Activated T-helper 2 cell treated with anti-CD3 and anti-CD28 coated beads, Interferon-gamma antibody, Interleukin-2, Interleukin-4, amounts not matched to agents 10 μg/mL and 5 μg/mL and 100 μg/mL, durations not matched to agents 14 hours and 24 hours and 36 hours (primary cell): ENCODE measurements around the gene FAM78B. TPM values are rescaled to one million over a fixed set of nuclear protein-coding genes. Genes with fewer than 3 reads are reported as not detected.

Experiments used
- DNase-seq: peaks from one replicate; pipeline ENCODE4 v3.0.0; 2021; ENCODE audit warnings: low spot score
- H3K27ac Mint-ChIP-seq: one replicate; pipeline ENCODE4 v1.8.0; 2021; ENCODE audit warnings: mixed read lengths
- H3K27me3 Mint-ChIP-seq: one replicate; pipeline ENCODE4 v1.8.0; 2021; ENCODE audit warnings: low read depth, mixed read lengths
- H3K36me3 Mint-ChIP-seq: one replicate; pipeline ENCODE4 v1.8.0; 2021; ENCODE audit warnings: low read depth, mixed read lengths
- H3K4me1 Mint-ChIP-seq: one replicate; pipeline ENCODE4 v1.8.0; 2021; ENCODE audit warnings: low read depth, mixed read lengths
- H3K4me3 Mint-ChIP-seq: one replicate; pipeline ENCODE4 v1.8.0; 2021; ENCODE audit warnings: low read depth, mild to moderate bottlenecking, moderate library complexity, mixed read lengths
- H3K9me3 Mint-ChIP-seq: one replicate; pipeline ENCODE4 v1.8.0; 2021; ENCODE audit warnings: mixed read lengths
- intact Hi-C: fragments of 100-400 bp; cut with micrococcal nuclease; formaldehyde crosslinking; loops from one replicate; pipeline ENCODE4 v1.15.1; 2023
- total RNA-seq: library from RNA; stranded (reverse); gene quantifications from 2 replicates; pipeline ENCODE4 v1.2.3, GENCODE V29; 2022

Gene FAM78B
- total RNA-seq, 1 donor from 2014 or later, result 1.2 TPM

DNA sequence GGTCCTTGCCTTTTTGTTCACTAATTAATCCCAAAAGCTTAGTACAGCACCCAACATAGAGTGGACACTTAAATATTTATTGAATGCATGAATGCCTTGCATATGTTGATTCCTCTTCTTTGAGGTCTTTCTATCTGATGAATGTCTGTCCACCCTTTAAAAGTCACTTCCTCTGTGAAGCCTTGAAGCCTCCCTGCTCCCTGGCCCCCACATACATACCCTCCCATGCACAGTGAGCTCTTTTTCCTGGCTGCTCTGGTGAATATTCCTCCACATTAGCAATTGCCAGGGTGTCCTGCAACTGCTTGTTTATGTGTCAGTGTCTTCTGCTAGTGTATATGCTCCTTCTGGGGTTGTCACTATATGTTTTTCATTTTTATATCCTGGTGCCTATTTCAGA is 8.2 kb upstream of the FAM78B start:
- DNase-seq, result no peak
- H3K27ac Mint-ChIP-seq, result no peak overlapping the region
- intact Hi-C loops, result no loop called here
- no peaks in the 10 kb centered on the region for H3K9me3 Mint-ChIP-seq
- H3K4me1 Mint-ChIP-seq, result peaks cover 14% of the 10 kb centered on the region
- H3K36me3 Mint-ChIP-seq, result no peaks in the 10 kb centered on the region
- H3K4me3 Mint-ChIP-seq, result no peak overlapping the region
- H3K27me3 Mint-ChIP-seq, result no peaks in the 10 kb centered on the region

DNA sequence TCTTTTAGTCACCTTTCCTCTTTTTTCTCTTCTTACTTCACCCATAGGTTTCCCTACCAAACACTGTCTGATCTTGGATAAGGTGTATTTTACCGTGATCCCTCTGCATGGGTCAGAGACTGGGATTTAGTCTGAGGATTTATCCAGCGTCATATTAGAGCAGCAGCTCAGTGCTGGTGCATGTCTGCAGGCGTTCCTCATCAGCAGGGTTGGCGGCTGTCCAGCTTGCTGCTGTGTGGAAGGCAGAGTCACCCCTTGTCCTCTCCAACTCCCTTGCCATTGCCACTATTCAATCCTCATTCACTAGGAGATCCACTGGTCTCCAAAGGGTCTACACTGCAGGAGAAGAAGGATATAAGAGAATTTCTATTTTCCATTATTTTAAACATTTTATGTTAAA is 7.3 kb upstream of the FAM78B start:
- Mint-ChIP-seq H3K4me3 (no peak overlapping the region), H3K27ac (no peak overlapping the region), H3K27me3 (no peaks in the 10 kb centered on the region), H3K36me3 (no peaks in the 10 kb centered on the region), H3K9me3 (no peaks in the 10 kb centered on the region), H3K4me1 (peaks cover 17% of the 10 kb centered on the region)
- DNase-seq, result no peak
- intact Hi-C loops, result no loop called here

DNA sequence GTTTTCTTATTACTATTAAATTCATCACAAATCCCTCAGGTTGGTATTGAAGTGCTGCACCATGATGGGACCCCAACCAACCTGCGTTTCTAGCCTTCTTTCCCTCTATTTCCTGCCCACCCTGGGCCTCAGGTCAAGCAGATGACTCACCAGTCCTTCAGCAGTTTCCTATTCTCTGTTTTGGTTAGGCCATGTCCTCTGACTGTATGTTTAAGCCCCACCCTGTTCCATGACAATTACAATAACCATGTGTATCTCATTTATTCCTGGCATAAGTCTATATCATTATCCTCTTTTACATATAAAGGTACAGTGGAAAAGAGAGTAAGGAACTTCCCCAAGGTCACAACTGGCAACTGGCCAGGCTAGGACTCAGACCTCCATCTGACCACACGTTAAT is 5.3 kb upstream of the FAM78B start:
- intact Hi-C loops, result no loop called here
- peaks cover 30% of the 10 kb centered on the region for H3K4me1 Mint-ChIP-seq
- H3K27me3 Mint-ChIP-seq, result peaks cover 8% of the 10 kb centered on the region
- no peaks in the 10 kb centered on the region for H3K36me3 Mint-ChIP-seq
- no peaks in the 10 kb centered on the region for H3K9me3 Mint-ChIP-seq
- DNase-seq, result no peak
- no peak overlapping the region for H3K27ac Mint-ChIP-seq
- no peak overlapping the region for H3K4me3 Mint-ChIP-seq

DNA sequence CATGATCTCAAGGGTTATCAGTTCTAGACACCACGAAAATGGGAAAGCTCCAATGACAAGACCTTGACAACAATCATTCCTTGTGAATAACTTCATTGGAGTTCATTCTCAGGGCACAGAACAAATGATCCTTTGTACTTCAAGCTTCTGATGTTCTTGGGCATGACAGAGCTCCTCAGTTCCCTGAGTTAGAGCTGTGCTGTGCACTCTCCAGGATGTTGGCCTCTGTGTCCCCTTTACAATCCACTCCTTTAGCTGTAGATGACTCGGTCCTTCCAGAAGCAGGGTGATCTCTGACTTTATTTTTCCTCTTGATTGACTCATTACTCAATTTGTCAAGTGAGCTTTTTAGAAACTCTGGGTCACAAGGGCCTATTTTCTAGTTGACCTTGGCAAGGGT is 3.9 kb upstream of the FAM78B start:
- H3K27ac Mint-ChIP-seq, result peak overlapping the region; percentile 74
- peaks cover 27% of the 10 kb centered on the region for H3K4me1 Mint-ChIP-seq
- H3K36me3 Mint-ChIP-seq, result no peaks in the 10 kb centered on the region
- H3K27me3 Mint-ChIP-seq, result peaks cover 10% of the 10 kb centered on the region
- no peak overlapping the region for H3K4me3 Mint-ChIP-seq
- no peak for DNase-seq
- no peaks in the 10 kb centered on the region for H3K9me3 Mint-ChIP-seq
- intact Hi-C loops, result no loop called here

DNA sequence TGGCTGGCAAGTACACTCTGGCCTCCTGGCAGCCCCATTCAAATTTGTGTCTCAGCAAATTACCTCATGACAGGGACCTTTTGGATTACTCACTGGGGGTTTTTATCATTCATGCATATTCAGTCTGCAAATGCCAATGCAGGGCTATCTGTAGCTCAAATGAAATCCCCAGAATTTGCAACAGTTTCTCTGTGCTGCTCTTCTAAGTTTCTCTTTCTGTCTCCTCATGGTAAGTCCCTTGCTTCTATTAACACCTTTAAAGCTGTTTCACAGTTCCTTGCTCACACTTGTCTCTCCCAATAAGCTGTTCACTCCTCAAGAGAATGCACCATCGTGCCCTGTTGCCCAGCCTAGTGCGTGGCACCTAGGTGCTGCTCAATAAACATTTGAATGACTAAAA is 3.3 kb upstream of the FAM78B start:
- no peaks in the 10 kb centered on the region for H3K36me3 Mint-ChIP-seq
- no peak for DNase-seq
- no peak overlapping the region for H3K4me3 Mint-ChIP-seq
- H3K27ac Mint-ChIP-seq, result peak overlapping the region; percentile 74
- H3K4me1 Mint-ChIP-seq, result peaks cover 30% of the 10 kb centered on the region
- no peaks in the 10 kb centered on the region for H3K9me3 Mint-ChIP-seq
- peaks cover 17% of the 10 kb centered on the region for H3K27me3 Mint-ChIP-seq
- intact Hi-C loops, result no loop called here

DNA sequence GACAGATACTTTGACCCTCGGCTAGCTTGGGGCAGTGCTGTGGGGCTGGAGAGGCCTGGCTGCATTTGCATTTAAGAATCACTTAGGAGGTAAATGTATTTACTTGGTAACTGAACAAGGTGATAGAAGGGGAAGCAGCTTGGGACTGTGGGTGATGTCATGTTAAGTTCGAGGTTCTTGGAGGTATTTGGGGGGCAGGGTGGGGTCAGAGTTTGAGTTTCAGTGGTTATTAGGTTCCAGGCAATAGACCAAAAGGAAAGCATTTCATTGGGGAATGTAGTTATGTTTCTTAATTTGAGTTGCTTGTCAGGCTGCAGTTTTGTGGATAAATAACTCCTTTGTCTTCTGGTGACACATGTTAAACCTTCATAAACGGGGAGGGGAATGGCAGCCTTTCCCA is 2.4 kb upstream of the FAM78B start:
- DNase-seq, result no peak
- H3K36me3 Mint-ChIP-seq, result no peaks in the 10 kb centered on the region
- intact Hi-C loops, result loop anchor here (5.0 to 10.0 kb wide), 5 partner anchors 242 to 706 kb away; partner anchors contain the start of genes ALDH9A1 and TADA1
- H3K9me3 Mint-ChIP-seq, result no peaks in the 10 kb centered on the region
- H3K4me1 Mint-ChIP-seq, result peaks cover 30% of the 10 kb centered on the region
- peaks cover 26% of the 10 kb centered on the region for H3K27me3 Mint-ChIP-seq
- no peak overlapping the region for H3K4me3 Mint-ChIP-seq
- no peak overlapping the region for H3K27ac Mint-ChIP-seq

DNA sequence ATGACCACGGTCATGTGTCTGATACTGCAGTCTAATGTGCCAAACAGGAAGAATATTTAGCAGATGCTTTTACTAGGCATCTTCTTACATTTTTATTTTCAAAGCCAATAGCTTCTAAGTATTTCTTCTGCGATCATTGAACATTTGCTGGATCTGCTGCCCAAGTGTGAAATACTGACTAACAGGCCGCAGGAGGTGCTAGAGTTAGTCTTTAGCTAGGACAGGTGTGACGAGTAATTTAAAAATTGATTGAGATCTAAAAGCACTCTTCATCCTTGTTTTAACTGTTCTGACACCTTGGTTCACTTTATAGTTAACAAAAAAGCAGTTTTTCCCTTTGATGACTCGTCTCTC is 748 bp upstream of the FAM78B start:
- Mint-ChIP-seq H3K9me3 (no peaks in the 10 kb centered on the region), H3K27ac (peak overlapping the region; percentile 53), H3K27me3 (peaks cover 42% of the 10 kb centered on the region), H3K4me3 (peak overlapping the region; percentile 66), H3K36me3 (no peaks in the 10 kb centered on the region), H3K4me1 (peaks cover 32% of the 10 kb centered on the region)
- DNase-seq, result no peak
- intact Hi-C loops, result loop anchor here (5.0 to 10.0 kb wide), 5 partner anchors 240 to 707 kb away; partner anchors contain the start of genes ALDH9A1 and TADA1

DNA sequence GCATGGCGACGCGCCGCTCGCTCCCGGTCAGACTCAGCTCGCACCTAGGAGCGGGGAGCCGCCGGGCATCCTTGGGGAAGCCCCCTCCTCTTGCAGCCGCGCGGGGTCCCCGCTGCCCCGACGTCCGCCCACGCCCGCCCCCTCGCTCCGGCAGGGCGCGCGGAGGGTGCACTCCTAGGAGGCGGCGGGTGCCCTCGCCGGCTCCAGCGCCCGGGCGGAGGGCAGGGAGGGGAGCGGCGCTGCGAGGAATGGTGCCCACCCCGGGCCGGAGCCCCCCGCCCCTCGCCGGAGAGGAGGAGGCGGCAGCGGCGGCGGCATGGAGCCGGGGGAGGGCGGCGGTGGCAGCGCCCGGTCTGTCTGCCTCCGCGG is 488 bp downstream of the FAM78B start:
- Mint-ChIP-seq H3K4me3 (no peak overlapping the region), H3K9me3 (no peaks in the 10 kb centered on the region), H3K27ac (no peak overlapping the region), H3K4me1 (peaks cover 32% of the 10 kb centered on the region), H3K36me3 (no peaks in the 10 kb centered on the region), H3K27me3 (peaks cover 53% of the 10 kb centered on the region)
- DNase-seq, result no peak
- intact Hi-C loops, result loop anchor here (5.0 to 10.0 kb wide), 5 partner anchors 239 to 708 kb away; partner anchors contain the start of genes ALDH9A1 and TADA1

DNA sequence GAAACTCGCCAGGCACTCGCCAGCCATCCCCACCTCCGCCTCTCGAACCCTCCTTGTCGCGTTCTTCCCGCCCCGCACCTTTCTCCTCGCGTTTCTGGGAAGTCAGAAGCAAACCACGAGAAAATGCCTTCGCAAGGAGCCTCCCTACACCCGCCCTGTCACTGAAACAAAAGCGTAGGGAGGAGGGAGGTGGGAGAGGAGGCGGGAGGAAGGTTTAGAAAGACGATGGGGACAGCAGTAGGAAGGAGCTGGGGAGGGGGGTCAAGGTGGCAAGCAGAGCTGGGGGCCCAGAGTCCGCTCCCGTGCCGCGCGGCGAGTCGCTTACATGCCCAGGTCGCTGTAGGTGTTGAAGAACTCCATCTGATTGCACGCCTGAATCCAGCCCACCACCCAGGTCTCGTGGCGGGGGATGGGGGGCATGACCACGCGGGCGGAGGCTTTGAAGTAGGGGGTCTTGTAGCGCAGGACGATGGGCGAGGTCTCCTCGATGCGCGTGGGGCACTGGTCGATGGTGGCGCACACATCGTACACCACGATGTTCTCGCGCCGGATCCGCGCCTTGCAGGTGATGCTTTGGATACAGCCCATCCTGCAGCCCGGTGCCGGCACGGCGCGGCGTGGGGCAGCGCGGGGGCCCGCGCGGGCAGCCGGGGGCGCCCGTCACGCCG is 1.0 kb downstream of the FAM78B start:
- no peak for DNase-seq
- H3K4me1 Mint-ChIP-seq, result peaks cover 28% of the 10 kb centered on the region
- H3K36me3 Mint-ChIP-seq, result no peaks in the 10 kb centered on the region
- no peaks in the 10 kb centered on the region for H3K9me3 Mint-ChIP-seq
- H3K27me3 Mint-ChIP-seq, result peaks cover 54% of the 10 kb centered on the region
- intact Hi-C loops, result loop anchor here (5.0 to 10.0 kb wide), 5 partner anchors 238 to 709 kb away; partner anchors contain the start of genes ALDH9A1 and TADA1
- no peak overlapping the region for H3K27ac Mint-ChIP-seq
- peak overlapping the region; percentile 82 for H3K4me3 Mint-ChIP-seq

DNA sequence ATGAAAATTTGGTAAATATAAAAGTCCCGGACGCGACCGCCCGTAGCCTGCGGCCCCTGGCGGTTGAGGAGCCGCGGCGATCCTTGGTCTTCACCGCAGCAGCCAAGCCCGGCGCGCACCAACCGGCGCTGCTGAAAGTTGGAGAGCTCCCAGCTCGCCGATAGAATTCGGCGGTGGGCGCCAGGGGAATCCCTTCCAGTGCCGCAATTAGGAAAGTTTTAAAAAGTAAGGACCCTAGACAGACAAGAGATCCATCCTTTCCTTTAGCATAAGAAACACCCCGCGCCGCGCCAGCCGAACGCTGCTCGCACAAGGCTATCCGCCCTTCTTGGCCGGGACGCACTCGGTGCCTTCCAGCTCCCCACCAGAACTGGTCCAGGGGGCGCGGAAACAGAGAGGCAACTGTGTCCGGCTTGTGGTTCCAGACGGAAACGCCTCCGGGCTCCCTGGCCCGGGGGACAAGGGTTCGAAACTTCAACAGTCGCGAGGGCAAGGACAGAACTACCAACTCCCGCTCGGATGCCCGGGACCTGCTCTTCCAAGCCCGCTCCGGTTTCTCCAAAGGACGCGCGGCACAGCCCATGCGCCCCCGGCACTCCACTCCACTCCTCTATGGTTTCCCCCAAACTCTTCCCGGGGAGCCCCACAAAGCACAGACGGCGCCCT is 1.7 kb downstream of the FAM78B start:
- H3K36me3 Mint-ChIP-seq, result no peaks in the 10 kb centered on the region
- no peak overlapping the region for H3K27ac Mint-ChIP-seq
- peak overlapping the region; percentile 82 for H3K4me3 Mint-ChIP-seq
- DNase-seq, result peak; percentile 16
- peaks cover 56% of the 10 kb centered on the region for H3K27me3 Mint-ChIP-seq
- no peaks in the 10 kb centered on the region for H3K9me3 Mint-ChIP-seq
- intact Hi-C loops, result loop anchor here (5.0 to 10.0 kb wide), 6 partner anchors 238 to 813 kb away; partner anchors contain the start of genes ALDH9A1 and TADA1
- H3K4me1 Mint-ChIP-seq, result peaks cover 21% of the 10 kb centered on the region

DNA sequence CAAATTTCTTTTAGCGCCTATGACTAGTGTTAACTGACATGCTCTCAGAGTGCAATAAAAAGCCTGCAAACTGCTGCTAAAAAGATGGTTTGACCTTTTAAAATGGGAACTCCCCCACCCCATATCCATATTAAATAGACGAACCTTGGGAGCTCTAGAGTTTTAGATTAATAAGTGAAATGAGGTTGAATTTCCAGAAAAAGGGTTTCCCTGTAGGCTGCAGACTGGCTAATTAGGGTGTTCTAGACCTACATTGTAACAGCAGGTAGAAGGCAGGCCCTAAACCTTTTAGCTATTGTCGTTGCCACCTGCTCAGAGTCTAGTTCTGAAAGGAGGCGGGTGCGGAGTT is 2.2 kb downstream of the FAM78B start:
- no peak for DNase-seq
- intact Hi-C loops, result loop anchor here (5.0 to 10.0 kb wide), 4 partner anchors 320 to 812 kb away; partner anchors contain the start of gene TADA1
- H3K4me1 Mint-ChIP-seq, result peaks cover 18% of the 10 kb centered on the region
- H3K36me3 Mint-ChIP-seq, result no peaks in the 10 kb centered on the region
- no peak overlapping the region for H3K27ac Mint-ChIP-seq
- H3K27me3 Mint-ChIP-seq, result peaks cover 56% of the 10 kb centered on the region
- no peaks in the 10 kb centered on the region for H3K9me3 Mint-ChIP-seq
- H3K4me3 Mint-ChIP-seq, result peak overlapping the region; percentile 82

DNA sequence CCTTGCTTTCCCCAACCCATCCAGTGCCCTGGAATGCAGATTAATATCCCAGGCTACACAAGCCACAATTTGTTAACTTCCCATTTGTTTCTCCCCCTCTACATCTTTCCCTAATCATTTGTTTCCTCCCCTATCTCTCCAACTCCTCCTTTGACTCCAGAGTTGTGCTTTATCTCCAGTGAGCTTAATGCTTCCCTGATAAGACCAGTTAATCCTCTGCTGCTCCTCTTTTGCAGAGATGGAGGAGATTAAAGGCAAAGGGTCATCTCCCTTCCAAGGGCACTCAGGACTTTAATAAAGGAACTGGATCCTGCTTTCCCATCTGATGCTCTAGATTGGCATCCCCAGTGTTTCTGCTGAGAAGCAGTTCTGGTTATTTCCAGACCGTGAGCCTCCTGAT is 7.1 kb downstream of the FAM78B start:
- H3K4me1 Mint-ChIP-seq, result peaks cover 2% of the 10 kb centered on the region
- no peak for DNase-seq
- no peak overlapping the region for H3K27ac Mint-ChIP-seq
- intact Hi-C loops, result loop anchor here (5.0 to 10.0 kb wide), 4 partner anchors 325 to 807 kb away; partner anchors contain the start of gene TADA1
- peaks cover 35% of the 10 kb centered on the region for H3K27me3 Mint-ChIP-seq
- H3K9me3 Mint-ChIP-seq, result no peaks in the 10 kb centered on the region
- no peaks in the 10 kb centered on the region for H3K36me3 Mint-ChIP-seq
- H3K4me3 Mint-ChIP-seq, result no peak overlapping the region

DNA sequence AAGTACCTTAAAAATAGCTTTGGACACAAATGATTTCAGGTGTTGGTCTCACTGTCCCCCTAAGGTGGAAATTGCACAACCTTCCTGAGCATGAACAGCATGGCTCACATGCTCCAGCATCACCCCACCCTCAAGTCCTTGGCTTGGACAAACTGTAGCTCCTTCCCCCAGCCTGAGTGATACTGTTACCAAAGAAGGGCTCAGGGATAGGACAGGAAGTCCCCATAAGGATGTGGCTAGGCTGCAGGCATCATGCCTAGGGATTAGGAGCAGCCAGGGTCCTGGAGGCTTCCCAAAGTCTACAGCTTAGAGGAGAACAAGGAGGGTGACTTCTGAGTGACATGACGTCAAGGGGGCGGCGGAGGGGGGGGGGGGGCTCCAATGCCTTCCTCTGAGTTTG is 10.1 kb downstream of the FAM78B start:
- Mint-ChIP-seq H3K27me3 (peaks cover 6% of the 10 kb centered on the region), H3K9me3 (no peaks in the 10 kb centered on the region), H3K4me3 (no peak overlapping the region), H3K36me3 (no peaks in the 10 kb centered on the region), H3K27ac (no peak overlapping the region), H3K4me1 (no peaks in the 10 kb centered on the region)
- DNase-seq, result no peak
- intact Hi-C loops, result no loop called here
